DND-41 (cell line): ENCODE results near the gene ABCC4.
"Not testable (repeated sequence)": the region's sequence is repeated elsewhere in the genome, so short reads cannot be mapped to it uniquely, and the experiment has no call there.

Source experiments
- ATAC-seq: fragments of 200-7000 bp; cut with Tn5 transposase; 3 replicates; pipeline ENCODE4 v1.9.1; 2021; ENCODE audit warnings: low read depth; ENCODE audit not compliant: insufficient read depth
- DNase-seq: peaks from one replicate; pipeline ENCODE4 v3.0.0-alpha.2; 2020
- H2AFZ ChIP-seq: 2 replicates; pipeline ENCODE4 v1.6.0; 2012; ENCODE audit warnings: low read depth, low read length
- H3K27ac ChIP-seq: 2 replicates; pipeline ENCODE4 v1.5.1; 2012; ENCODE audit warnings: low read length, inconsistent platforms
- H3K27me3 ChIP-seq: fragments of 200-600 bp; sonication (generic); 2 replicates; pipeline ENCODE4 v1.6.0; 2012; ENCODE audit warnings: low read length, mild to moderate bottlenecking, inconsistent platforms; ENCODE audit not compliant: insufficient read depth, poor library complexity
- H3K36me3 ChIP-seq: 2 replicates; pipeline ENCODE4 v1.5.1; 2012; ENCODE audit warnings: low read length, inconsistent platforms; ENCODE audit not compliant: insufficient read depth
- H3K4me1 ChIP-seq: 2 replicates; pipeline ENCODE4 v1.5.1; 2012; ENCODE audit warnings: mild to moderate bottlenecking, low read length; ENCODE audit not compliant: insufficient read depth
- H3K4me2 ChIP-seq: 2 replicates; pipeline ENCODE4 v1.6.0; 2012; ENCODE audit warnings: mild to moderate bottlenecking, moderate library complexity, low read length, inconsistent platforms; ENCODE audit not compliant: insufficient read depth
- H3K4me3 ChIP-seq, 2 experiments: fragments of 200-600 bp in 1 of 2; shearing (Covaris generic) in 1 of 2; 2 replicates each; pipeline ENCODE4 v1.5.1; 2012 to 2016; ENCODE audit warnings: inconsistent platforms in 2 of 2, low read length in 2 of 2, mild to moderate bottlenecking in 2 of 2, low read depth in 1 of 2, moderate library complexity in 1 of 2
- H3K79me2 ChIP-seq: 2 replicates; pipeline ENCODE4 v1.6.0; 2012; ENCODE audit warnings: low read length, inconsistent platforms; ENCODE audit not compliant: insufficient read depth
- H3K9ac ChIP-seq: 2 replicates; pipeline ENCODE4 v1.6.0; 2012; ENCODE audit warnings: low read depth, mild to moderate bottlenecking, inconsistent platforms, low read length, moderate library complexity
- H3K9me3 ChIP-seq: 2 replicates; pipeline ENCODE4 v1.5.1; 2012; ENCODE audit warnings: low read length, moderate library complexity, mild to moderate bottlenecking, inconsistent platforms; ENCODE audit not compliant: insufficient read depth, severe bottlenecking
- H4K20me1 ChIP-seq: 2 replicates; pipeline ENCODE4 v1.6.0; 2012; ENCODE audit warnings: low read length; ENCODE audit not compliant: insufficient read depth
- EZH2 ChIP-seq: IDR thresholded peaks from 3 replicates; pipeline ENCODE4 v1.6.1; 2012; ENCODE audit warnings: borderline replicate concordance, low read depth, mild to moderate bottlenecking, moderate library complexity, low read length, inconsistent platforms; ENCODE audit not compliant: severe bottlenecking
- TF ChIP-seq, protein P1 (sequence below): IDR thresholded peaks from 2 replicates; pipeline ENCODE4 v1.5.1; 2012; ENCODE audit warnings: borderline replicate concordance, low read length, moderate library complexity, mild to moderate bottlenecking; ENCODE audit not compliant: poor library complexity, severe bottlenecking; ENCODE audit errors: extremely low read depth

Gene ABCC4

DNA sequence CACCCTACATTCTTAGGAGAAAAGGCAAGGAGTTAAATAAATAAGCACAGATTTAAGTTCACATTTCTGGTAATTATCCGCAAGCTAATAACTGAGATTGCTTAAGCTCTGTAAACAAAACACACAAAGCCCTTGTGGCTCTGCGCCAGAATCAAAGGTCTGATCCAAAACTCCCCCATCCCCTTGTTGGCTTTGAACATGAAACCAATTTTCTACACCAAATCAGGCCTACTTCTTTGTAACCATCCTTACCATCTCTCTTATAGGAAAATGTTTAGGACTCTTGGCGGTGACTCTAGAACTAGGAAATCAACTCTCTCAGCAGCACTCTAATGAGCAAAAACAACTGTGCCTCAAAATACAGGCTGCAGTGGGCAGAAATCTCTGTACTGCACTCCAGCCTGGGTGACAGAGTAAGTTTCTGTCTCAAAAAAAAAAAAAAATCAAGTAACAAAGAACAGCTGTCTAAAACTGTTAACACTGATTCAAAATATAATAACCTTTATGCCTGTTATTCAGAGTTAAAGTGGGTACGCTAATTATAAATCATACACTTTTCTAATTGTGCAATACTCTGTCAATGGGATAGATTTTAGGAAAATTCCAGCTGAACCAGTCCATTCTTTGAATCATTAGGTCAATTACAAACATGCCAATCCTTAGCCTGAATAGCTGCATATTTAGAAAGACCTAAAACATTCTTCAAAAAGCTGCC is 25.8 kb downstream of the ABCC4 start:
- no peak for DNase-seq
- no peak for TF ChIP-seq EZH2
- TF ChIP-seq, protein P1, sequence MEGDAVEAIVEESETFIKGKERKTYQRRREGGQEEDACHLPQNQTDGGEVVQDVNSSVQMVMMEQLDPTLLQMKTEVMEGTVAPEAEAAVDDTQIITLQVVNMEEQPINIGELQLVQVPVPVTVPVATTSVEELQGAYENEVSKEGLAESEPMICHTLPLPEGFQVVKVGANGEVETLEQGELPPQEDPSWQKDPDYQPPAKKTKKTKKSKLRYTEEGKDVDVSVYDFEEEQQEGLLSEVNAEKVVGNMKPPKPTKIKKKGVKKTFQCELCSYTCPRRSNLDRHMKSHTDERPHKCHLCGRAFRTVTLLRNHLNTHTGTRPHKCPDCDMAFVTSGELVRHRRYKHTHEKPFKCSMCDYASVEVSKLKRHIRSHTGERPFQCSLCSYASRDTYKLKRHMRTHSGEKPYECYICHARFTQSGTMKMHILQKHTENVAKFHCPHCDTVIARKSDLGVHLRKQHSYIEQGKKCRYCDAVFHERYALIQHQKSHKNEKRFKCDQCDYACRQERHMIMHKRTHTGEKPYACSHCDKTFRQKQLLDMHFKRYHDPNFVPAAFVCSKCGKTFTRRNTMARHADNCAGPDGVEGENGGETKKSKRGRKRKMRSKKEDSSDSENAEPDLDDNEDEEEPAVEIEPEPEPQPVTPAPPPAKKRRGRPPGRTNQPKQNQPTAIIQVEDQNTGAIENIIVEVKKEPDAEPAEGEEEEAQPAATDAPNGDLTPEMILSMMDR = no peak
- no peaks in the 10 kb centered on the region for H3K79me2 ChIP-seq

DNA sequence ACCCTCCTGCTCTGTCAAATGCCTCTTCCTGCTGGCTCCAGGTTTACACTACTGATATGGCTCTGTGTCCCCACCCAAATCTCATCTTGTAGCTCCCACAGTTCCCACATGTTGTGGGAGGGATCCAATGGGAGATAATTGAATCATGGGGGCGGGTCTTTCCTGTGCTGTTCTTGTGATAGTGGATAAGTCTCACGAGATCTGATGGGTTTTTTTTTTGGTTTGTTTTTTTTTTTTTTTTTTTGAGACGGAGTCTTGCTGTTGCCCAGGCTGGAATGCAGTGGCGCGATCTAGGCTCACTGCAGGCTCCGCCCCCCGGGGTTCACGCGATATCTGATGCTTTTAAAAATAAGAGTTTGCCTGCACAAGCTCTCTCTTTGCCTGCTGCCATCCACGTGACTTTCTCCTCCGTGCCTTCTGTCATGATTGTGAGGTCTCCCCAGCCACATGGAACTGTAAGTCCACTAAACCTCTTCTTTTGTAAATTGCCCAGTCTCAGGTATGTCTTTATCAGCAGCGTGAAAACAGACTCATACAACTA is 27.6 kb downstream of the ABCC4 start:
- H4K20me1 ChIP-seq, H3K4me2 ChIP-seq, H3K36me3 ChIP-seq, ATAC-seq, H2AFZ ChIP-seq, H3K4me3 ChIP-seq, H3K27ac ChIP-seq, H3K27me3 ChIP-seq, DNase-seq, H3K4me1 ChIP-seq, H3K9ac ChIP-seq, H3K9me3 ChIP-seq, H3K79me2 ChIP-seq: not testable (repeated sequence)

More for the DNA sequence above, 25.8 kb downstream of the ABCC4 start:
- ATAC-seq = no peak
- Histone ChIP-seq H3K4me1 (no peaks in the 10 kb centered on the region), H3K36me3 (no peaks in the 10 kb centered on the region), H3K27ac (no peak overlapping the region), H3K4me2 (no peak overlapping the region), H3K9ac (no peak overlapping the region), H3K9me3 (no peaks in the 10 kb centered on the region), H3K27me3 (no peaks in the 10 kb centered on the region), H2AFZ (no peak overlapping the region), H3K4me3 (no peak overlapping the region), H4K20me1 (no peaks in the 10 kb centered on the region)

DNA sequence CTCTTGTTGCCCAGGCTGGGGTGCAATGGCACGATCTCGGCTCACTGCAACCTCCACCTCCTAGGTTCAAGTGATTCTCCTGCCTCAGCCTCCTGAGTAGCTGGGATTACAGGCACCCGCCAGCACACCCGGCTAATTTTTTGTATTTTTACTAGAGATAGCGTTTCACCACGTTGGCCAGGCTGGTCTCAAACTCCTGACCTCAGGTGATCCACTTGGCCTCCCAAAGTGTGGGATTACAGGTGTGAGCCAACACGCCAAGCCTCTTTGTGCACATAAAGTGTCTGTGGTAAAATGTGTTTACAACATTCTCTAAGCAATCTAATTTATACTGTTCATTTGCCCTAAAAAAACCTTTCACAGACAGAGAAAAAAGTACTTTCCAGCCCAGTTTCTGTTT is 29.2 kb downstream of the ABCC4 start:
- H3K4me3 ChIP-seq, H4K20me1 ChIP-seq, ATAC-seq, H3K27me3 ChIP-seq, H3K9ac ChIP-seq, H3K9me3 ChIP-seq, H3K36me3 ChIP-seq, H2AFZ ChIP-seq, H3K79me2 ChIP-seq, DNase-seq, H3K27ac ChIP-seq, H3K4me2 ChIP-seq, H3K4me1 ChIP-seq: not testable (repeated sequence)

DNA sequence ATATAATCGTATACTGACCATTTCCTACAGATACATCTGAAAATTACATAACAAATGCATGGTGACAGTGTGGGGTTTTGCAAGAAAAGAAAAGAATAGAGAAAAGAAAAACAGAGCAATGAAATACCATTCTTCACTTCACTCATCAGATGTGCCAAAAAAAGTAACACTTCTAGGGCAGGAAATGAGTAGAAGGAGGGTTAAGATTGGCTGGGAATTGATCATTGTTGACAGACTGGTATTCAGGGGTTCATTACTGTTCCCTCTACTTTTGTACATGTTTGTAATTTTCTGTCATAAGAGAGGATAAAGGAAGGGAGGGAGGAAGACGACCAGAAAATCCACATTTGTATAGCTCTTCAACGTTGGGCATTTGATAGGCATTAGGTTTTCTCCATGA is 31.5 kb downstream of the ABCC4 start:
- H4K20me1 ChIP-seq = no peaks in the 10 kb centered on the region
- no peak for ATAC-seq
- DNase-seq = no peak
- H3K4me1 ChIP-seq = no peaks in the 10 kb centered on the region
- TF ChIP-seq, protein P1 = no peak
- TF ChIP-seq EZH2 = no peak
- no peaks in the 10 kb centered on the region for H3K9me3 ChIP-seq
- no peak overlapping the region for H3K4me3 ChIP-seq
- no peak overlapping the region for H3K4me2 ChIP-seq
- no peaks in the 10 kb centered on the region for H3K27me3 ChIP-seq
- H3K36me3 ChIP-seq = no peaks in the 10 kb centered on the region
- no peaks in the 10 kb centered on the region for H3K79me2 ChIP-seq
- no peak overlapping the region for H3K27ac ChIP-seq
- H2AFZ ChIP-seq = no peak overlapping the region
- no peak overlapping the region for H3K9ac ChIP-seq

DNA sequence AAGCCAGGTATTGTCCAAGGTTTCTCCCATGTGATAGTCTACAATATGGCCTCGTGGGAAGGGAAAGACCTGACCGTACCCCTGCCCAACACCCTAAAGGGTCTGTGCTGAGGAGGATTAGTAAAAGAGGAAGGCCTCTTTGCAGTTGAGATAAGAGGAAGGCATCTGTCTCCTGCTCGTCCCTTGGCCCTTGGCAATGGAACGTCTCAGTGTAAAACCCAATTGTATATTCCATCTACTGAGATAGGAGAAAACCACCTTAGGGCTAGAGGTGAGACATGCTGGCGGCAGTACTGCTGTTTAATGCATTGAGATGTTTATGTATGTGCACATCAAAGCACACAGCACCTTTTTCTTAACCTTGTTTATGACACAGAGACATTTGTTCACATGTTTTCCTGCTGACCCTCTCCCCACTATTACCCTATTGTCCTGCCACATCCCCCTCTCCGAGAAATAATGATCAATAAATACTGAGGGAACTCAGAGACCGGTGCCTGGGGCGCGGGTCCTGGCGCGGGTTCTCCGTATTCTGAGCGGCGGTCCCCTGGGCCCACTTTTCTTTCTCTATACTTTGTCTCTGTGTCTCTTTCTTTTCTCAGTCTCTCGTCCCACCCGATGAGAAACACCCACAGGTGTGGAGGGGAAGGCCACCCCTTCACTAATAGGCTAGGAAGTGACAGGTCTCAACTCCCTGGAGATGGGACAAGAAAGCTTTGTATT is 32.7 kb downstream of the ABCC4 start:
- not testable (repeated sequence) for H3K4me3 ChIP-seq, H4K20me1 ChIP-seq, H3K4me2 ChIP-seq, DNase-seq, ATAC-seq, H3K27me3 ChIP-seq, H3K4me1 ChIP-seq, H3K36me3 ChIP-seq, H3K27ac ChIP-seq, H3K79me2 ChIP-seq, H3K9me3 ChIP-seq, H2AFZ ChIP-seq, H3K9ac ChIP-seq
